NCI-H69 (cell line): ENCODE measurements around the gene MORN3.
"Not testable (repeated sequence)": the region's sequence is repeated elsewhere in the genome, so short reads cannot be mapped to it uniquely, and the experiment has no call there.

Experiments used
- DNase-seq: peaks from one replicate; lab custom pipeline; 2025; lab: John Stamatoyannopoulos, UW

The MORN3 gene

GRCh38 chr12:121638298-121639202 lies 30.9 kb downstream of the MORN3 start:
- DNase-seq = no peak

GRCh38 chr12:121637231-121637914 lies 32.1 kb downstream of the MORN3 start:
- DNase-seq = no peak

GRCh38 chr12:121634836-121635235 lies 34.6 kb downstream of the MORN3 start:
- DNase-seq = no peak

- DNase-seq = not testable (repeated sequence)
Observed at GRCh38 chr12:121633833-121634196, 35.6 kb downstream of the MORN3 start.

GRCh38 chr12:121632069-121632970 lies 37.1 kb downstream of the MORN3 start:
- peak; percentile 48 for DNase-seq

- no peak for DNase-seq
Observed at GRCh38 chr12:121630791-121631355, 38.6 kb downstream of the MORN3 start.

GRCh38 chr12:121628536-121628935 lies 40.9 kb downstream of the MORN3 start:
- no peak for DNase-seq

- peak; percentile 22 for DNase-seq
Observed at GRCh38 chr12:121628037-121628436, 41.4 kb downstream of the MORN3 start.

GRCh38 chr12:121626853-121627640 lies 42.4 kb downstream of the MORN3 start:
- peak; percentile 85 for DNase-seq

GRCh38 chr12:121626087-121626852 lies 43.2 kb downstream of the MORN3 start, which contains the start of gene ORAI1:
ORAI1 (plus strand) TSS chr12:121626530.
- peak; percentile 99 for DNase-seq

- no peak for DNase-seq
Observed at GRCh38 chr12:121620333-121620891, 49.0 kb downstream of the MORN3 start.

GRCh38 chr12:121618659-121619233 lies 50.7 kb downstream of the MORN3 start:
- no peak for DNase-seq

GRCh38 chr12:121614872-121615467 lies 54.5 kb downstream of the MORN3 start:
- no peak for DNase-seq

- no peak for DNase-seq
Observed at GRCh38 chr12:121613462-121613861, 56.0 kb downstream of the MORN3 start.

GRCh38 chr12:121611306-121611705 lies 58.1 kb downstream of the MORN3 start:
- peak; percentile 87 for DNase-seq

- DNase-seq = no peak
Observed at GRCh38 chr12:121610239-121611149, 59.0 kb downstream of the MORN3 start.

- no peak for DNase-seq
Observed at GRCh38 chr12:121608301-121608700, 61.2 kb downstream of the MORN3 start.

GRCh38 chr12:121603581-121603980 lies 65.9 kb downstream of the MORN3 start:
- no peak for DNase-seq
